Neural progenitor cell (in vitro differentiated cells): Measurements from ENCODE around the gene NOS3. TPM values are rescaled to one million over a fixed set of nuclear protein-coding genes. Genes with fewer than 3 reads are reported as not detected.

Experiments
- DNase-seq: peaks from one replicate; pipeline ENCODE4 v3.0.0-alpha.2; 2016; ENCODE audit warnings: low spot score
- H2AFZ ChIP-seq: fragments of 200-600 bp; sonication (generic); replicated peaks from 2 replicates; pipeline ENCODE4 v1.6.1; 2016; ENCODE audit warnings: antibody characterized with exemption
- H3F3A ChIP-seq: fragments of 200-600 bp; sonication (generic); 2 replicates; pipeline ENCODE4 v1.6.1; 2016; ENCODE audit warnings: antibody characterized with exemption, low read depth
- H3K27ac ChIP-seq: fragments of 200-600 bp; sonication (generic); 2 replicates; pipeline ENCODE4 v1.5.1; 2016; ENCODE audit warnings: mild to moderate bottlenecking
- H3K27me3 ChIP-seq: fragments of 200-600 bp; sonication (generic); 2 replicates; pipeline ENCODE4 v1.6.1; 2016; ENCODE audit warnings: mild to moderate bottlenecking, moderate library complexity
- H3K36me3 ChIP-seq: fragments of 200-600 bp; sonication (generic); 2 replicates; pipeline ENCODE4 v1.5.1; 2016
- H3K4me1 ChIP-seq: fragments of 200-600 bp; sonication (generic); 2 replicates; pipeline ENCODE4 v1.6.1; 2016; ENCODE audit warnings: mixed run types
- H3K4me2 ChIP-seq: fragments of 200-600 bp; sonication (generic); 2 replicates; pipeline ENCODE4 v1.6.1; 2016
- H3K4me3 ChIP-seq: fragments of 200-600 bp; sonication (generic); 2 replicates; pipeline ENCODE4 v1.5.1; 2016
- H3K79me2 ChIP-seq: fragments of 200-600 bp; sonication (generic); 2 replicates; pipeline ENCODE4 v1.6.1; 2016; ENCODE audit warnings: low read depth
- H3K9ac ChIP-seq: fragments of 200-600 bp; sonication (generic); 2 replicates; pipeline ENCODE4 v1.6.1; 2016
- H3K9me3 ChIP-seq: fragments of 200-600 bp; sonication (generic); 2 replicates; pipeline ENCODE4 v1.5.1; 2016; ENCODE audit warnings: low read depth
- H4K20me1 ChIP-seq: fragments of 200-600 bp; sonication (generic); 2 replicates; pipeline ENCODE4 v1.6.1; 2016; ENCODE audit warnings: low read depth
- H3K27ac Mint-ChIP-seq: 3 replicates; pipeline ENCODE4 v1.8.0; 2021; ENCODE audit warnings: mixed read lengths
- H3K27me3 Mint-ChIP-seq: 2 replicates; pipeline ENCODE4 v1.8.0; 2022; ENCODE audit warnings: low read depth, mild to moderate bottlenecking, inconsistent platforms, moderate library complexity, mixed read lengths; ENCODE audit not compliant: insufficient read depth
- H3K36me3 Mint-ChIP-seq: 3 replicates; pipeline ENCODE4 v1.8.0; 2021; ENCODE audit warnings: mixed read lengths
- H3K4me1 Mint-ChIP-seq: 3 replicates; pipeline ENCODE4 v1.8.0; 2021; ENCODE audit warnings: mixed read lengths
- H3K4me3 Mint-ChIP-seq: 3 replicates; pipeline ENCODE4 v1.8.0; 2021; ENCODE audit warnings: mild to moderate bottlenecking, moderate library complexity, mixed read lengths
- H3K9me3 Mint-ChIP-seq: 3 replicates; pipeline ENCODE4 v1.8.0; 2020; ENCODE audit warnings: mixed read lengths
- EZH2 ChIP-seq: fragments of 200-600 bp; sonication (generic); IDR thresholded peaks from 2 replicates; pipeline ENCODE4 v1.6.1; 2017; ENCODE audit warnings: antibody characterized with exemption, mild to moderate bottlenecking, moderate library complexity
- EZH2phosphoT487 ChIP-seq: fragments of 200-600 bp; sonication (generic); IDR thresholded peaks from 2 replicates; pipeline ENCODE4 v1.6.1; 2017; ENCODE audit warnings: antibody characterized with exemption
- total RNA-seq: library from RNA; depleted of rRNA; stranded (reverse); fragments of >200 nt; gene quantifications from 2 replicates; pipeline ENCODE4 v1.2.3, GENCODE V29; 2015; ENCODE audit warnings: low replicate concordance
- TF ChIP-seq, protein P1 (sequence below): fragments of 200-600 bp; sonication (generic); IDR thresholded peaks from 2 replicates; pipeline ENCODE4 v1.5.1; 2017; ENCODE audit warnings: antibody characterized with exemption, mild to moderate bottlenecking

The NOS3 gene
- total RNA-seq, 1 donor from 2014 or later = 1.3 TPM

- no peak overlapping the region for H3K9ac ChIP-seq
- H3K27ac Mint-ChIP-seq = peak overlapping the region; percentile 92
Observed at GRCh38 chr7:150971242-150972022, 19.4 kb upstream of the NOS3 start.

GRCh38 chr7:150972023-150972468, 18.8 kb upstream of the NOS3 start:
- no peaks in the 10 kb centered on the region for H3K9me3 ChIP-seq
- H3K4me1 ChIP-seq = peaks cover 64% of the 10 kb centered on the region
- Mint-ChIP-seq H3K36me3 (peaks cover 2% of the 10 kb centered on the region), H3K4me3 (no peak overlapping the region), H3K27ac (no peak overlapping the region), H3K27me3 (peaks cover 13% of the 10 kb centered on the region), H3K4me1 (peaks cover 50% of the 10 kb centered on the region), H3K9me3 (no peaks in the 10 kb centered on the region)
- H3K27me3 ChIP-seq = peaks cover 40% of the 10 kb centered on the region
- DNase-seq = peak; percentile 47
- H3F3A ChIP-seq = peaks cover 22% of the 10 kb centered on the region
- H3K27ac ChIP-seq = no peak overlapping the region
- H2AFZ ChIP-seq = no peak overlapping the region
- TF ChIP-seq, protein P1, sequence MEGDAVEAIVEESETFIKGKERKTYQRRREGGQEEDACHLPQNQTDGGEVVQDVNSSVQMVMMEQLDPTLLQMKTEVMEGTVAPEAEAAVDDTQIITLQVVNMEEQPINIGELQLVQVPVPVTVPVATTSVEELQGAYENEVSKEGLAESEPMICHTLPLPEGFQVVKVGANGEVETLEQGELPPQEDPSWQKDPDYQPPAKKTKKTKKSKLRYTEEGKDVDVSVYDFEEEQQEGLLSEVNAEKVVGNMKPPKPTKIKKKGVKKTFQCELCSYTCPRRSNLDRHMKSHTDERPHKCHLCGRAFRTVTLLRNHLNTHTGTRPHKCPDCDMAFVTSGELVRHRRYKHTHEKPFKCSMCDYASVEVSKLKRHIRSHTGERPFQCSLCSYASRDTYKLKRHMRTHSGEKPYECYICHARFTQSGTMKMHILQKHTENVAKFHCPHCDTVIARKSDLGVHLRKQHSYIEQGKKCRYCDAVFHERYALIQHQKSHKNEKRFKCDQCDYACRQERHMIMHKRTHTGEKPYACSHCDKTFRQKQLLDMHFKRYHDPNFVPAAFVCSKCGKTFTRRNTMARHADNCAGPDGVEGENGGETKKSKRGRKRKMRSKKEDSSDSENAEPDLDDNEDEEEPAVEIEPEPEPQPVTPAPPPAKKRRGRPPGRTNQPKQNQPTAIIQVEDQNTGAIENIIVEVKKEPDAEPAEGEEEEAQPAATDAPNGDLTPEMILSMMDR = no peak
- no peak for TF ChIP-seq EZH2
- TF ChIP-seq EZH2phosphoT487 = no peak
- no peak overlapping the region for H3K4me3 ChIP-seq
- peak overlapping the region; percentile 70 for H3K4me2 ChIP-seq
- no peaks in the 10 kb centered on the region for H3K79me2 ChIP-seq
- peaks cover 19% of the 10 kb centered on the region for H4K20me1 ChIP-seq
- H3K36me3 ChIP-seq = no peaks in the 10 kb centered on the region
- H3K9ac ChIP-seq = no peak overlapping the region

More at GRCh38 chr7:150971242-150972022, 19.4 kb upstream of the NOS3 start:
- no peaks in the 10 kb centered on the region for H3K36me3 ChIP-seq
- peaks cover 13% of the 10 kb centered on the region for H3K27me3 Mint-ChIP-seq
- DNase-seq = peak; percentile 78
- peaks cover 12% of the 10 kb centered on the region for H4K20me1 ChIP-seq
- H3K4me1 Mint-ChIP-seq = peaks cover 44% of the 10 kb centered on the region
- H2AFZ ChIP-seq = no peak overlapping the region
- TF ChIP-seq, protein P1 = no peak
- TF ChIP-seq EZH2 (no peak), EZH2phosphoT487 (no peak)
- H3K27me3 ChIP-seq = peaks cover 33% of the 10 kb centered on the region
- peak overlapping the region; percentile 70 for H3K4me2 ChIP-seq
- H3K9me3 ChIP-seq = no peaks in the 10 kb centered on the region
- no peak overlapping the region for H3K4me3 ChIP-seq
- H3F3A ChIP-seq = peaks cover 21% of the 10 kb centered on the region
- no peak overlapping the region for H3K27ac ChIP-seq
- H3K4me1 ChIP-seq = peaks cover 58% of the 10 kb centered on the region
- no peaks in the 10 kb centered on the region for H3K79me2 ChIP-seq
- no peaks in the 10 kb centered on the region for H3K9me3 Mint-ChIP-seq
- peaks cover 2% of the 10 kb centered on the region for H3K36me3 Mint-ChIP-seq
- peak overlapping the region; percentile 54 for H3K4me3 Mint-ChIP-seq

GRCh38 chr7:150972741-150973140, 18.1 kb upstream of the NOS3 start:
- Mint-ChIP-seq H3K36me3 (peaks cover 2% of the 10 kb centered on the region), H3K27me3 (peaks cover 17% of the 10 kb centered on the region)
- TF ChIP-seq, protein P1 = no peak
- TF ChIP-seq EZH2 (no peak), EZH2phosphoT487 (no peak)

More at GRCh38 chr7:150972741-150973140, 18.1 kb upstream of the NOS3 start:
- peaks cover 22% of the 10 kb centered on the region for H3F3A ChIP-seq
- H3K9ac ChIP-seq = no peak overlapping the region
- peaks cover 68% of the 10 kb centered on the region for H3K4me1 ChIP-seq
- H3K4me2 ChIP-seq = no peak overlapping the region
- H3K9me3 ChIP-seq = no peaks in the 10 kb centered on the region
- H2AFZ ChIP-seq = no peak overlapping the region
- H3K79me2 ChIP-seq = no peaks in the 10 kb centered on the region
- peaks cover 47% of the 10 kb centered on the region for H3K27me3 ChIP-seq
- DNase-seq = no peak
- H3K27ac ChIP-seq = no peak overlapping the region
- Mint-ChIP-seq H3K4me3 (no peak overlapping the region), H3K27ac (no peak overlapping the region), H3K9me3 (no peaks in the 10 kb centered on the region), H3K4me1 (peaks cover 54% of the 10 kb centered on the region)
- H3K36me3 ChIP-seq = no peaks in the 10 kb centered on the region
- peaks cover 20% of the 10 kb centered on the region for H4K20me1 ChIP-seq
- no peak overlapping the region for H3K4me3 ChIP-seq
